Adrenal gland (tissue), 12 donors: ENCODE data around the gene SYT15. TPM values are rescaled to one million over a fixed set of nuclear protein-coding genes. Genes with fewer than 3 reads are reported as not detected.

ENCODE experiments used
- DNase-seq, 7 donors: peaks; one replicate each; pipeline ENCODE4 v3.0.0-alpha.2; 2019 to 2020
- H3K27ac ChIP-seq, 5 donors: fragments of 200-600 bp; sonication (generic) in 4 of 5; 1 replicate in 3 of 5; 2 replicates in 2 of 5; pipeline versions ENCODE4 v1.5.1 to v1.8.0; 2016 to 2020; ENCODE audit warnings: mild to moderate bottlenecking in 1 of 5
- H3K27me3 ChIP-seq: fragments of 200-600 bp; 2 replicates; pipeline ENCODE4 v1.8.0; 2021
- H3K36me3 ChIP-seq, 2 donors: fragments of 200-600 bp; replicated peaks in 1 of 2; 1 replicate in 1 of 2; 2 replicates in 1 of 2; pipeline versions ENCODE4 v1.5.1 to v1.8.0; 2018 to 2022
- H3K4me1 ChIP-seq, 2 donors: fragments of 200-600 bp; replicated peaks in 1 of 2; 1 replicate in 1 of 2; 2 replicates in 1 of 2; pipeline versions ENCODE4 v1.5.1 to v1.8.0; 2018 to 2021
- H3K4me3 ChIP-seq, 4 donors: fragments of 200-600 bp; sonication (generic) in 3 of 4; one replicate each; pipeline ENCODE4 v1.5.1; 2016 to 2018
- H3K9me3 ChIP-seq, 3 donors: fragments of 200-600 bp; sonication (generic) in 1 of 3; replicated peaks in 1 of 3; 1 replicate in 2 of 3; 2 replicates in 1 of 3; pipeline versions ENCODE4 v1.5.1 to v1.8.0; 2016 to 2021
- CTCF ChIP-seq, 6 experiments: fragments of 450-650 bp in 4 of 6; fragments of 200-600 bp in 2 of 6; sonication (generic) in 1 of 6; IDR thresholded peaks; 1 replicate in 5 of 6; 2 replicates in 1 of 6; pipeline versions ENCODE4 v1.5.1 to v1.8.0; 2016 to 2021; ENCODE audit warnings: antibody characterized with exemption in 6 of 6, mild to moderate bottlenecking in 2 of 6, moderate library complexity in 1 of 6
- POLR2A ChIP-seq, 2 donors: fragments of 450-650 bp; IDR thresholded peaks; one replicate each; pipeline ENCODE4 v1.6.1; 2017; ENCODE audit warnings: antibody characterized with exemption in 2 of 2, mild to moderate bottlenecking in 2 of 2, moderate library complexity in 1 of 2
- WGBS, 4 donors: extraction: QIAGEN DNeasy Blood & Tissue Kit in 2 of 4; methylation state at CpG; one replicate each; pipeline versions ENCODE4 v1.1.5 to v1.1.7; 2013 to 2017; 5-methylcytosine and 5-hydroxymethylcytosine counted together
- intact Hi-C, 2 donors: fragments of 100-400 bp; cut with DNase I; formaldehyde crosslinking; loops; one replicate each; pipeline versions ENCODE4 v1.14.1 to v1.15.0; 2022 to 2023
- polyA plus RNA-seq, 3 donors: library from polyadenylated mRNA; stranded (reverse); fragments of 200-250 nt in 2 of 3; fragments of 350-450 nt in 1 of 3; fragmentation: Illumina TruSeq in 1 of 3; extraction: RNeasy Lipid Tissue Mini Kit (QIAGEN cat#74804) in 1 of 3; gene quantifications; one replicate each; pipeline ENCODE4 v1.2.3, GENCODE V29; 2013 to 2014
- total RNA-seq, 9 donors: library from RNA; depleted of rRNA in 4 of 9; stranded (reverse); fragments of >200 nt in 4 of 9; fragments of 120-200 nt in 1 of 9; fragmentation: NEBNext Ultra II Directional in 1 of 9; extraction: Animal tissue kit (Norgen Biotek cat#: 25700) in 1 of 9; gene quantifications; one replicate each; pipeline versions ENCODE4 v1.1.0 to v1.2.4, GENCODE V29; 2013 to 2023
- donor health status: healthy with polysubstance abuse.
- donor health status: Bipolar disorder and iron deficiency.
- donor health status: DM: yes; HTN: yes; CAD: no.
- donor health status: DM: no; HTN: no; CAD: no.
- donor health status: DM: no; HTN: no; CAD: no.
- donor health status: DM: yes; HTN: yes; CAD: no.

Gene SYT15
- total and polyA plus RNA-seq, 12 donors: 0.72 to 32.5 (median 2.1) TPM

GRCh38 chr10:46549171-46550075 is 29.5 kb upstream of the SYT15 start:
- H3K9me3 ChIP-seq: no peaks in the 10 kb centered on the region
- no peak for TF ChIP-seq CTCF (IDR thresholded peaks at IDR 0.05)
- TF ChIP-seq POLR2A (IDR thresholded peaks at IDR 0.05): no peak
- no peak overlapping the region for H3K27ac ChIP-seq
- H3K36me3 ChIP-seq: no peaks in the 10 kb centered on the region
- peaks cover 16% of the 10 kb centered on the region for H3K27me3 ChIP-seq
- H3K4me3 ChIP-seq: no peak overlapping the region
- DNase-seq: peak in 6 of 7 donors; percentile 9 to 46 (median 14)
- 84 to 96% (median 87%) methylated on average over 15 to 31 of the region's 31 CpGs for WGBS, 4 donors
- intact Hi-C loops: no loop called here
- H3K4me1 ChIP-seq: no peaks in the 10 kb centered on the region

DNA sequence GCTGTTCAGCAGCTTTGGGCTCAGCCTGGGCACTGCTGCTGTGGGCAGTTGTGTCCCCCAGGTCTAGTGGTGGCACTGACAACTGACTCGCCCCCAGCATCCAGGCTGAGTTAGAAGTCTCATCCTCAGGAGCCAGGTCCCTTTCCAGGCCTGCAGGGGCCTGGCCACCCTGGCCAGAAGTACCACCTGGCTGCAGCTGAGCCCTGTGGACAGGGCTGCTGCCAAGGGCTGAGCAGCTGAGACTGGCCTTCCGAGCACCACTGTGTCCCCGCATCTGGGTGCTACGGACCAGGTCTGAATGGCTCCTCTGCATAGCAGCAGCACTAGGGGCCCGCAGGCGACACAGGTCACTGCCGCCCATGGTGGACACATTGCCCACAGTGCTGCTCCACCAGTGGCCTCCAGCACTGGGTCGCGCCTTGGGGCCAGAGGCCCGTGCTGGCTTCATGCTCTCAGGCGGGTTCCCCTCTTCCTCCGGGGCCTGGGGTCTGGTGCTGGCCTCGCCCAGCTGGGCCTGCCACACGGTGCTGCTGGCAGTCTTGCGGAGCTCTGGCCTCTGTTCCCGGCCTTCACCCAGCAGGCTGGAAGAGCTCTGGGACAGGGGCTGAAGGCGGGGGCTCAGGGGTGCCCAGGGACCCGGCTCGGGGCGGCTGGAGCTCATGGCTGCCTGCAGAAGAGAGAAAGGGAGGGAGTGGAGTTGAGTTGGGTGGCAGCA is 28.7 kb upstream of the SYT15 start:
- Histone ChIP-seq H3K27me3 (peaks cover 24% of the 10 kb centered on the region), H3K9me3 (no peaks in the 10 kb centered on the region), H3K4me1 (no peaks in the 10 kb centered on the region), H3K27ac (no peak overlapping the region), H3K4me3 (no peak overlapping the region), H3K36me3 (no peaks in the 10 kb centered on the region)
- peak in 6 of 7 donors; percentile 7 to 45 (median 16) for DNase-seq
- 77 to 90% (median 86%) methylated on average over 8 to 20 of the region's 20 CpGs for WGBS, 4 donors
- intact Hi-C loops: no loop called here
- TF ChIP-seq POLR2A (IDR thresholded peaks at IDR 0.05) (no peak), CTCF (IDR thresholded peaks at IDR 0.05) (no peak)

DNA sequence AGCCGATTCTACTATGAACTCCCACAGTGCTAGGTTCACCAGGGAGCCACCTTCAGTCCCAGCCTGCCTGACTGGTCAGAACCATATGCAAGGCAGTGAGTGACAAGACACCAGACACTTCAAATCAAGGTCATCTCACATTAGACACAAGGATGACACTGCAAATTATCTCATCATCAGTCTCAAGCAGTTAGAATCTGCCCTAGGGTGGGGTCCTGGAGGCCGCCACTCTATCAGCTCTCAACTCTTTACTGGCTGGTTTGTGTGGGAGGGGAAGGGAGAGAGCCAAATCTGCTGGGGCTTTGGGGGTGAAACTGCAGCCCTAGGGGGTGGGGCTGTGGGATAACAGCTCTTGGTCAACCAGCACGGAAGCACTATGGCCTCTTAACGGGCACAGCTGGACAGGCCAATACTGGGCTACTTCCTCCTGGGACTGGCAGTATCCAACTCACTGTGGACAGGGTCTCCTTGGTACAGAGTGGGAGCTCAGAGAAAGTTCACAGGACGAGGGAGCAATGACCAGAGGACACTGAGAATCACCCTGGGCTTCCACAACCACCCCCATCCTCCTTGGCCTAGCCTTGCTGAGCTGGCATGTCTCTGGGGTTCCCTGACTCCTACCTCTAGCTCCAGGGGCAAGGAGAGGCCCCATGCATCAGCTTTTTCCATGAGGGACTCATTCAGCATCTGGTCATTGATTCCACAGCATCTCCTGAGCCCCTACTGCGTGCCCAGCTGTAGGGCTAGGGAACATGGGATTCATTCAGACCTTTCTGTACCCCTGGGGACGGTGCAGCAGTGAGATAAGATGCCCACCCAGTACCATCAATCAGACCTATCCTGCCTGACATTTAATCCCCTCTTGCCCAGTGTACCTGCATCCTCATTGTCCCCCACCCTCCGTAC is 27.9 kb upstream of the SYT15 start:
- Histone ChIP-seq H3K36me3 (no peaks in the 10 kb centered on the region), H3K9me3 (no peaks in the 10 kb centered on the region), H3K4me3 (no peak overlapping the region), H3K27ac (no peak overlapping the region), H3K4me1 (peaks cover 0 to 4% of the 10 kb centered on the region in 2 donors), H3K27me3 (peaks cover 32% of the 10 kb centered on the region)
- intact Hi-C loops: no loop called here
- TF ChIP-seq POLR2A (IDR thresholded peaks at IDR 0.05) (no peak), CTCF (IDR thresholded peaks at IDR 0.05) (no peak)
- DNase-seq: peak in 5 of 7 donors; percentile 7 to 49 (median 11)
- 75 to 86% (median 77%) methylated on average over 8 of the region's 8 CpGs for WGBS, 4 donors
